Measurements from ENCODE around the gene OLFM2.
A peak's percentile ranks its signal among the peaks of the same experiment; 100 is the strongest.

Gene OLFM2

DNA sequence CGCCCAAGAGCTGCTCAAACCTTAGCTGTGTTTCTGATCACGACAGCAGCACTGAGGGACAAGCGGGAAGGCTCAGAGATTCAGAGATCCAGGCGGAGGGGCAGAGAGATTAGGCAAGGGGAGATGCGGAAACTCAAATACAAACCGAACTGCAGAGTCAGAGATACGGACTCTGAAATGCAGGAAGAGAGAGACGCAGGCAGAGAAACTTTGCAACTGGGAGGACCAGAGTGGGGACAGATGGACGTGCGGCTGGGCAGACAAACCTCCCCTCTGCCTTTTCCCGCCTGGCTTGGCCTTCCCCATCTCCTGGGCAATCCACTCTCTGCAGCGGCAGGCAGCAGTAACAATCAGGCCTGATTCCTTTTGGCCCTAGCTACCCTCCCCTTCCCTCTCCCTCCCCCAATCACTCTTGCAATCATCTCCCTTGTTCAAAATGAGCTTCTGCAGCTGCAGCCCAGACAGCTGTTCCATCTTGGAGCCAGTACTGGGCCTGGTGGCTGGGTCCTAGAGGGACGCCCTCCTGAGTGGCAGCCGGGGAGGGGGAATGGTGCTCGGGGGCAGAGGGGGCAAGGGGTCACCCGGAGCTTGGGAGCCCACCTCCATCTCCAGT lies 29.7 kb downstream of the OLFM2 start:
- DNase-seq = no peak

DNA sequence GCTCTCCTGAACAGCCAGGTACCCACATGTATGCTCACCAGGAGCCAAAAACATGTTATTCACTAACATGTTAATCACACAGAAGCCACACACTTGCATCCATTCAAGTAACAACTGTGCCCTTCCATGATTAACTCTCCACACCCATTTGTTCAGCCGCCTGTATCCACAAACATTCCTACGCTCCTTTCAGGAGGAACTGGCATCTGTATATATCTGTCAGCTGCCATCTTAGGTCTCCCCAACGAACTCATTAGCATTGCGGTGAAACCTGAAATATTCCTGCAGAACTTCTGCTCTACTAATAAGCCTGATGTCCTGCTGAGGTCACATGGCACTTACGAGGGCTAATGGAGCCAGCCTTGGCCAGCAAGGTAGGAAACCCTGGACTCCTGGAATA lies 33.0 kb downstream of the OLFM2 start:
- DNase-seq = no peak

DNA sequence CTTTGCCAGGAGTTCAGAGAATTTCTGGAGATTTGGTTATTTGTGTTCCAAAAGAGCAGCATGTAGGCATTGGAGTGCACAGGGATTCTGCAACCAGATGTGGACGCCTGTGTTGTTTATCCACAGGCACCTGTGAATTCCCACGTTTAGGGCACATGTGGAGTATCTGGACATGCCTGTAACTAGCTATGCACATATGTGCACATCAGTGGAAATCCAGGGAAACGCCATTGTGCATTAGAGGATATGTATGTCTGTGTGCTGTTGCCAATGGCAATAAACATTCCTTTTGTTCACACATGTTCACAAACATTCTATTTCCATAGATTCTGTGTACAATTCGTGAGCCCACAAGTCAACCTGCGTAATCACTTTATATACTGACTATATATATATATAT lies 34.7 kb downstream of the OLFM2 start:
- DNase-seq = no peak

DNA sequence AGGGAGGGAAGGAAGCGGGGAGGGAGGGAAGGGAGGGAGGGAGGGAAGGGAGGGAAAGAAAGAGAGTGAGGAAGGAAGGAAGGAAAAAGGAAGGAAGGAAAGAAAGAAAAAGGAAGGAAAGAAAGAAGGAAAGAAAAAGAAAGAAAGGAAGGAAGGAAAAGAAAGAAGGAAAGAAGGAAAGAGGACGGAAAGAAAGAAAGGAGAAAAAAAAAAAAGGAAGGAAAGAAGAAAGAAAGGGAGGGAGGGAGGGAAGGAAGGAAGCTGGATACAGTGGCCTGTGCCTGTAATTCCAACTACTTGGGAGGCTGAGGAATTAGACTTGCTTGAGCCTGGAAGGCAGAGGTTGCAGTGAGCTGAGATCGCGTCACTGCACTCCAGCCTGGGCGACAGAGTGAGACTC lies 35.3 kb downstream of the OLFM2 start:
- DNase-seq = no peak

DNA sequence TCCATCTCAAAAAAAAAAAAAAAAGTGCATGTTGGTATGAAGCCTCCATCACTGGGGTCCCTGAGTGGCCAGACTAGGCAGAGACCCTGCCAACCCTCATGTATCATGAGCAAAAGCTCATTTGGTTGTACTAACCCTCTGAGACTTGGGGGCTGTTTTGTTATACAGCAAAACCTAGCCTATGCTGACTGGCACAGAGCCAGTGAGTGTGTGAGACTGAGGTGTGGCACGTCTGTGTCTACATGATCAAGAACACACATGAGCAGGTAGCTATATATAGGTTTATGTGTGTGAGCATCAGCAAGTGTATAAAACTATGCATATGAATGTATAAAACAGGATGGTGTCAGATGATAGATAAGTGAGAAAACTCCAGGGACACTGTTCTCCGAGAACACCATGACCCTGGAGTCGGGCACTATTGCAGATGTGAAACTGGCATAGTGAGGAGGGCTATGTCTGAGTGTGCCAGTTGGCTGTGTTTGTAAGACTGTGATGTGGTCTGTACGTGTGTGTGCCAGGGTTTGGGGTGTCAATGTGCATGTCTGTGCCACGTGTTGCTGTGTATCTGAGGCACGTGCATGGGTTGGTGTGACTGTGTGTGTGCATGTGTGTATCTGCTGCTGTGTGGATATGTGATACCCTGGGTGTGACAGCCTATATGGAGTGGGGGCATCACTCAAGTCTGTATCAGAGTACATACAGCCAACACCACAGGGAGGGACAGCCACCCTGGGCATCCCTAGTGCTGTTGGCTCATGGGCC lies 44.5 kb downstream of the OLFM2 start:
- DNase-seq = no peak

DNA sequence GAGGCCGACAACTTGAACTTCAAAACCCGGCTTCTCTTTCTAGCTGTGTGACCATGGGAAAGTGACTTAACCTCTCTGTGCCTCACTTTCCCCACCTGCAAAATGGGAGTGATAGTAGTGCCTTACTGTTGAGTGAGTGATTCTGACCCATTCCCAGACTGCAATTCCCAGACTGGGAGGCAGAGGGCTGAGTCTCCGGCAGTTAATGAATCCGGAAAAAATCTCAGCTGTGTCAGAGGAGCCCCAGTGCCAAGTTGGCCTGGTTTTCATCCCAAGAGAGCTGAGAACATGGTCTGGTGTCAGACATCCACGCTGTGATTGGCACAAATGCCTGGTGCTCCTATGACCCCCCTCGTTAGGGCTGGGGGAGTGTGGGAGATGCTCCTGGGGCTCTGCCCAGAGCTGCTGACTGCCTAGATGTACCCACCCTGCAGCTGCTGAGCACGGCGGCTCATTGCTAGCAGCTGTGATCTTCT lies 51.2 kb downstream of the OLFM2 start:
- peak; percentile 71 for DNase-seq

DNA sequence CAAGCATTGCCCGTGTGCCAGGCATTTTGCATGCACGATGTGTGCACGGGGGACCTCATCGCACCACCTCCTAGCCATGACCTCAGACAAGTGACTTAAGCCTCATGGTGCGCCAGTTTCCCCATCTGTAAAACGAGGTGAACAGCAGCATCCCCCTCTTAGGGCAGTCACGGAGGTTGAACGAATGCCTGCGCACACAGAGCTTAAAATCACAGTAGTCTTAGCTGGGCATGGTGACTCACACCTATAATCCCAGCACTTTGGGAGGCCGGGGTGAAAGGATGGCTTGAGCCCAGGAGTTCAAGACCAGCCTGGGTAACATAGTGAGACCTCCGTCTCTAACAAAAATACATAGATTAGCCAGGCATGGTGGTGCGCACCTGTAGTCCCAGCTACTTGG lies 52.6 kb downstream of the OLFM2 start:
- no peak for DNase-seq

DNA sequence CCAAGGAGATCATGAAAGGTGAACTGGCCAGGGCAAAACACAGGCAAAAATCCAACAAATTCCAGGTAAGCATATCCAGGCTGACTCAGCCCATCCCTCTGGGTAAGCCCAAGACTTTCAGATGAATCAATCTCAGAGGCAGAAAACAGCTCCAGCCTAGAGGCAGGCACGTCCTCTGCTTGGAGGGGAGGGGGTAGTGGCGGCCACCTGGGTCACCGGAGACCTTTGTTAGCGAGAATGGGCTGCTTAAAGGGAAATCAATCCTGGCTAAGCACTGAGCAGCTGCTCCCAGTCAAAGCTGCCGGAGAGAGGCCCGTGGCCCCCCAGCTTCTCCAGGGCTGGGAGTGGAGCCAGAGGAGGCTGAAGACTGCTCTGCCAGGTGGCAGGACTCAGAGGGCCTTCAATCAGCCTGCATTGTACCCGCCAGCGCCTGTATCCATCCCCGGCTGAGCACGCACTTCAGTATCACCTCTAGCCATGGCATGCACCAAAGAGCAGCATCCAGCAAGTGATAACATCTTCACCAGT lies 53.0 kb downstream of the OLFM2 start:
- peak; percentile 87 for DNase-seq

DNA sequence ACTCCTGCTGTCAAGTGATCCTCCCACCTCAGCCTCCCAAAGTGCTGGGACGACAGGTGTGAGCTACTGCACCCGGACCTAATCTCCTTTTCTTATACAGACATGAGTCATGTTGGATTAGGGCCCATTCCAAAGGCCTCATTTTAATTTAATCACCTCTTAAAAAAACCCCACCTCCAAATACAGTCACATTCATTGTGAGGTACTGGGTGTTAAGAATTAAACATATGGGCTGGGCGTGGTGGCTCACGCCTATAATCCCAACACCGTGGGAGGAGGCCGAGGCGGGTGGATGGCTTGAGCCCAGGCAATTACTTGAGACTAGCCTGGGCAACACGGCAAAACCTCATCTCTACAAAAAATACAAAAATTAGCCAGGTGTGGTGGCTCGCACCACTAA lies 54.6 kb downstream of the OLFM2 start:
- no peak for DNase-seq

DNA sequence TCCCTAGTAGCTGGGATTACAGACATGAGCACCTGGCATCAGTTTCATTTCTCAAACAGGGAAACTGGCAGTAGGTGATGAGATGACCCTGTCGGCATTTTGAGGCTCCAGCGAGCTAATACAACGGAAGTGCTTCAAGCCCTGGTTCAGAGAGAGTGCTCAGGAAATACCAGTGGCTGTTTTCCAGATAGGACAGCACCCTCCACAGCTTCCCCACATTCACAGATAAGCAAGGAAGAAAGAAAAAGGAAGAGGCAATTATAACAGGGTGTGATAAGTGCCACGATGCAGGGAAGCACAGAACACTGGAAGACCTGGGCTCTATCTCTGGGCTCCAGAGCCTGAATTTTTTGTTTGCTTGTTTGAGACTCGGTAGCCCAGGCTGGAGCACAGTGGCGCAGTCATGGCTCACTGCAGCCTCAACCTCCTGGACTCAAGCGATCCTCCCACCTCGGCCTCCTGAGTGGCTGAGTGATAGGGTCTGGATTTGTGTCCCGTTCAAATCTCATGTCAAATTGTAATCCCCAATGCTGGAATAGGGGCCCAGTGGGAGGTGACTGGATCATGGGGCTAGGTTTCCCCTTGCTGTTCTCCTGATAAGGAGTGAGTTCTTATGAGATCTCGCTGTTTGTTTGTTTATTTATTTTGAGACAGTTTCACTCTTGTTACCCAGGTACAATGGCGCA lies 57.7 kb downstream of the OLFM2 start:
- no peak for DNase-seq

DNA sequence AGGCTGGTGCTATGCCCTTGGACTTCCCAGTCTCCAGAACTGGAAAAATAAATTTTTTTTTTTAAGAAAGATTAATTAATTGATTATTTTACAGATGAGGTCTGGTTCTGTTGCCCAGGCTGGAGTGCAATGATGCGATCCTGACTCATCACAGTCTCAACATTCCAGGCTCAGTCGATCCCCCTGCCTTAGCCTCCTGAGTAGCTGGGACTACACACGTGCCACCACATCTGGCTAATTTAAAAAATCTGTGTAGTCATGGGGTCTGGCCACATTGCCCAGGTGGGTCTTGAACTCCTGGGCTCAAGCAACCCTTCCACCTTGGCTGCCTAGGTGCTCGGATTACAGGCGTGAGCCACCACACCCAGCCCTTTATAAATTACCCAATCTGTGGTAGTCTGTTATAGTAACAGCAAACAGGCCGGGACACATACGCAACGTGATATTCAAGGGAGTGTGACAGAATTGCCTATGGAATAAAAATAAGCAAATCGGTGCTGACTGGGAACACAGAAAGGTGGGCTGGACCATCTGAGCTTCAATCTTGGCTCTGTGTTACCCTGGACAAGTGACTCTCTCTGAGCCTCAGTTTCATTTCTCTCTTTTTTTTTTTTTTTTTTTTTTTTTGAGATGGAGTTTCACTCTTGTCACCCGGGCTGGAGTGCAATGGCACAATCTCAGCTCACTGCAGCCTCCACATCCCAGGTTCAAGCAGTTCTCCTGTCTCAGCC lies 58.4 kb downstream of the OLFM2 start:
- DNase-seq = no peak

DNA sequence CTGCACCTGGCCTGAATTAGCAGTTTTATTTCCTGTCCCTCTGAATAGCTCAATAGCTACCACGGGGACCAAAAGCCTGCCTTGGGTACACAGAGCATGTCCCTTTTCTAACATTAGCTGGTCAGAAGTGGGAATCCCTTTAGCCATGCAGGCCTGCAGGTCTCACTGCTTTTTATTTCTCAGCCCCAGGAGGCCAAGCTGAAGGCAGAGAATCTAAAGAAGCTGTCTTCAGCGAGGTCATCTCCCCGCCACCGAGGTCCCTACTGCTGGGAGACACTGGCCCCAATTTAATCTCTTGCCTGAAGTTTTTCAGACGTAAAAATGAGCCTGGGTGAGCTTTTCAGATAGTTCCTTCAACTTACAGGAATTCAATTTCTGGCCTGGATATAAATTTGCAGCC lies 60.5 kb downstream of the OLFM2 start:
- DNase-seq = no peak

DNA sequence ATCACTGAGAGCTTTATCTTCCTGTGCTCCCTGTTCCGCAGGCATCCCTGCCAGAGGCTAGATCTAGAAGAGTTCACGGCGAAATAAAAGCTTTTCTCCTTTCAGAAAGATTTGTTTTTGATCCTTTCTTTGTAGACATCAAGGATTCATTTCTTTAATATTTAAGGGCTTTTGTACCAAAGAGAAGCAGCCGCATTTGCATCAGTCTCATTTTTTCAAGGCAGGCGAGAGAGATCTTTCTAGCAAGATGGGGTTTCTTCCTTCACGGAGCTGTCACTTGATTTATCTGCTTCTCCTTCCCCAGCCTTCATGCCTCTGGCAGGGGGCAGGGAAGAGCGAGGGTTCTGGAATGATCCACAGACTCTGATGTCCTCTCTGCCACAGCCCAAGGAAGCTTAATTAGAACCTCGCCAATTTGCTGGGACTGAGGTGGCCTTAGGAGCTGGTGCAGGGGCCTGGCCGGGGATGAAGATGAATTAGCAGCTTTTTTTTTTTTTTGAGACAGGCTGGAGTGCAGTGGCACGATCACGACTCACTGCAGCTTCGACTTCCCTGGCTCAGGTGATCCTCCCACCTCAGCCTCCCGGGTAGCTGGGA lies 61.2 kb downstream of the OLFM2 start:
- DNase-seq = no peak

DNA sequence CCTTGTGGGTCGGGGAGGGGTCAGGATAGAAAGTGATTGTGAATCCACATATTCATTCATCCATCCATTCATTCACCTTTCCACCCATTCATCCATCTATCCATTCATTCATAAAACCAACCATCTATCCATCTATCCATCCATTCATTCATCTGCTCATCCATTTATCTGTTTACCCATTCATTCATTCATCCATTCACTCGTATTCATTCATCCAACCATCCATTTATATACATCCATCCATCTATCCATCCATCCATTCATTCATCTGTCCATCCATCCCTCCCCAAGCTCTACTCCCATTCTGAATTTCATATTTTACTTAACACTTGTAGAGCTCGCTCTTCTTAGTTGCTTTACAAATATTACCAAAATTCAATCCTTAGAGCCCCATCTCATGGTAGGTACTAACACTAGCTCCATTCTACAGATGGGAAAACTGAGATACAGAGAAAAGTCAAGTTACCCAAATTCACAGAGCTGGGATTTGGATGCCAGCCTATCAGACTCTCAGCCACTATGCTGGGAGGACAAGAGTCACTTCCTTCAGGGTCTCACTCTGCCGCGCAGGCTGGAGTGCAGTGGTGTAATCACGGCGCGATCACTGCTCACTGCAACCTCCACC lies 63.6 kb downstream of the OLFM2 start:
- DNase-seq = no peak

DNA sequence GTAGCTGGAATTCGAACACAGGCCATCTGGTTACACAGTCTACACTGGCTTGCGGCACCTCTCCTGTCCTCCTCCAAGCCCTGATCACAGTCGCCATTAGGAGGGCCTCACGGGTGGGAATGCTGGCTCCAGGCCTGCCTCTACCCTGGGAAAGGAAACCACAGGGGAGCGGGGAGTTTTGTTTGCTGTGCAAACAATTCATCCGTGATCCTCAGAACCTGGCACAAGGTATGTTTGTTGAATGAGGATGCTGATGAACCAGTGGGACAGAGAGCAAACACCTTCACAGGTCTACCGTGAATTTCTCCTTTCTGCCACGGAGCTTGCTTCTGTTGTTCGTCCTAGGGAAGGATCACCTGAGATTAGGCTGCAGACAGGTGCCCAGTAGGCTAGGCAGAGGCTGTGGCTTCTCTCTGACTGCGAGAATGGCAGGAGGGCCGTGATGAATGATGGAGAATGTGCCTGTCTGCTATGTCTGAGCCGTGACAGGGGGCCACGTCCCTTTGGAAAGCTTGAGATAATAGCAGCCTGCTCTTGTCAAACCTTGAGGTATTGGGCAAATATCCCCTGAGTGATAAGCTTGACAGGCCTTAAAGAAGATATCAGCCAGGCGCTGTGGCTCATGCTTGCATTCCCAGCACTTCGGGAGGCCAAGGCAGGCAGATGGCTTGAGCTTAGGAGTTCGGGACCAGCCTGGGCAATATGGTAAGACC lies 64.5 kb downstream of the OLFM2 start:
- DNase-seq = peak; percentile 40

DNA sequence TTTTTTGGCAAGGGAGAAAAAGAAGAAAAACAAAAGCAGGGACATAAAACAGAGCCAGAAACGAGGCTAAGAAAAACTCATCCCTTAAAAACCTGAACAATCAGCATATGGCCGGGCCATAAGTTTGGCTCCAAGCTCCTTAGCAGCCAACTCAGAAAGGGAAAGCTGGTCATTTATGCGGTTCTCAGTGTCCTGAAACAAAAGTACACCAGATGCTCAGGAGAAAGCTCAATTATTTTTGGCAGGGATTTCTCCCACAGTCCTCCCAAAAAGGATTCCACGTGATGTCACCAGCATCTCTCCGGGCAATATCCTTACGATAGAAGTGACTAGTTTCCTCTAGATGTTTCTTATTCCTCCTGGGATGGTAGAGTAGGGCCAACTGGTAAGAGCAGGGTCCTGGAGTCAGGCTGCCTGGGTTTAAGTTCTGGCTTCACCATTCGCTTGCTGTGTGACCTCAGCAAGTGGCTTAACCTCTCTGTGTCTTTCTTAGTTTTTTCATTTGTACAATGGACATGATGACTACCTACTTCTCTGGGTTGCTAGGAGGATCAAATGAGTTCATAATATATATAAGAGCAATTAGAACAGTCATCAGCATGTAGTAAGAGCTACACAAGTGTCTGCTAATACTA lies 67.2 kb downstream of the OLFM2 start:
- DNase-seq = no peak

DNA sequence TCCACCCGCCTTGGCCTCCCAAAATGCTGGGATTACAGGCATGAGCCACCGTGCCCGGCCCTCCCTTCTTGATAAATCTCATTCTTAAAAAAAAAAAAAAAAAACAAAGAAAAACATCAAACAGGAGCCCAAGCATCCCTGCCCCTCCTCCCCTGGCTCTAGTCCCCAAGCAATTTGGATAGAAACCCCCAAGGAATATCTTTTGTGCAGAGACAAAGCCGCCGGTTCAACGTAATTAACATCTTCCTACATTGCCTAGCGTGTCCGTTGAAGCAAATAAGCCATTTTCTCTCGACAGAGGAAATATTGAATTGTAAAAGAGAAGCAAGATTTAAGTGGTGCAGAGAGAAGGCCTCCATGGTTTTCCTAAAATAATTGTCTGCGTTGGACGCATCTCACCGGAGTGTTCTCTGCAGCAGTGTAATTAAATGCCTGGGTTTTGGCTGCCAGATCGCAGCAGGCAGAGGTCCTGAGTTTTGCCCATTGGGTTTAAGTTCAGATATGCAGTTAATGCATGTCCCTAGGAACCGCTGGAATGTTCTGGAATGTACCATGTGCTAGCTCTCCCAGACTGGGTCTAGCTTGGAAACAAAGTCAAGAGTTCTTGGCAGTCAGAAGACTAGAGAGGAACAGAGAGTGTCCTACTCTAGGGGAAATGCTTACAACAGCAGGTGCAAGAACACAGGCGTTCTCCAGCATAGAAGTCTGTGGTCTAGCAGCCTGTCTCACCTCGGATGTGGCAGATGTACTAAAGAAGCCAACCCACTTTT lies 70.4 kb downstream of the OLFM2 start:
- DNase-seq = no peak

DNA sequence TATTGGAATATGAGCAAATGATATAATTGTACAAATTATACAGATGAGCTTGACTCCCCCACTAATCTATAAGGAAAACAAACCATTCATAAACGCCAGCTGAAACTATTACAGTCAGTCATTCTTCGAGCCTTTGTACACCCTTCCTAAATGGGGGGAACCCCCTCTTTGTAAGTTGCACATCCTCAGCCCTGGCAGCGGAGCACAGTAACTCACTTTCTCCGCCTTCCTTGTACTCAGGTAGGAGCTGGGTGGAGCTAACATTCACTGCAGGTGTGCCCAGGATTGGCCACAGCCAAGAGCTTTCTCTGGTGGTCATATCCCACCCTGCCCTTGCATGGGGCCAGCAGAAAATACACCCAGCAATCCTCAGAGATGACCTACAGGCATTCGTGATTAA lies 72.6 kb downstream of the OLFM2 start:
- DNase-seq = no peak

DNA sequence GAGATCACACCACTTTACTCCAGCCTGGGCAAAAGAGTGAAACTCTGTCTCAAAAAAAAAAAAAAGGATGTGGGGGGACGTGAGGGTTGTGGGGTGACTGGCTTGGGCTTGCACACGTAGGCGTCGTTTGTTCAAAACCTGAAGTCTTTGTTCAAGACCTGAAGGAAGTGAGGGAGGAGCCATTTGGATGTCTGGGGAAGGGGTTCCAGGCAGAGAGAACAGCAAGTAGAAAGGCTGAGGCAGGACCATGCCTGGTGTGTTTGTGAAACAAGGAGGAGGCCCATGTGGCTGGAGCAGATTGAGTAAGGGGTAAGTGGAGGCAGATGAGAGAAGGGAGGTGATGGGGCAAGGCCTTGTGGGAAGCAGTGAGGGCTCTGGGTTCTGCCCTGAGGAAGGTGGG lies 73.4 kb downstream of the OLFM2 start:
- no peak for DNase-seq

DNA sequence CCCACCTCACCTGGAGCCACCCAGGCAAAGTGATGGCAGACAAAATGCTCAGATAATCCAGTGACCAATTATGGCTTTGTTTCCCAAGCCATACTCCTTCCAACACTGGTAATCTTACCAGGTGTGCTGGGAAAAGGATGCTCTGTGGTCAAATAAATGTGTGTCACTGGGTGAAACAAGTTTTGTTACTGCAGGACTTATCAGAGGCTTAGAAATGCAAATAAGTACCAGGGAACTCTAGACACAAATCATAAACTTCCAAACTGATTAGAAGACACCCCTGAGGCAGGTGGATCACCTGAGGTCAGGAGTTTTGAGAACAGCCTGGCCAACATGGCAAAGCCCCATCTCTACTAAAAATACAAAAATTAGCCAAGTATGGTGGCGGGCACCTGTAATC lies 74.8 kb downstream of the OLFM2 start:
- DNase-seq = no peak
